CD4-positive, alpha-beta T cell treated with Interleukin-2 at 100 ng/mL for 4 hours (primary cell): ENCODE results near the gene NRDE2.
"Not testable (repeated sequence)": the region's sequence is repeated elsewhere in the genome, so short reads cannot be mapped to it uniquely, and the experiment has no call there.

Experiments
- DNase-seq: peaks from one replicate; pipeline ENCODE4 v3.0.0-alpha.2; 2020; ENCODE audit warnings: low spot score

NRDE2 gene

DNA sequence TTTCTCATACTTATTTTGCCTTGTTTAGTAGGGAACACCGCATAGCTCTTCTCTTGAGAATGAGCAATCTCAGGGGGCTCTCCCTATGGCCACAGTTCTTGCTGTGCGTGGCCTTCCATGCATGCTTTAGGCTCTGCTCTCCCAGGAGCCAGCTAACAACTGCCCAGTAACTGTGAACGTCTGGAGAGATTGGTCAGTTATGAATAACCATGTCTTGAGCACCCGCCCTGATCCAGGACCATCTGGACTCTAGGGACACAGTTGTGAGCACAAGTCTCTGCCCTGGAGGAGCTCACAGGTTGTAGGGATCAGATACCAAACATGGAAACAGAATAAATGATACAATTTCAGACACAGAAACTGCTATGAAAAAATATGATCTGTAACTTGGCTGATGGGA, 63.3 kb downstream of the NRDE2 start:
- DNase-seq, result no peak

DNA sequence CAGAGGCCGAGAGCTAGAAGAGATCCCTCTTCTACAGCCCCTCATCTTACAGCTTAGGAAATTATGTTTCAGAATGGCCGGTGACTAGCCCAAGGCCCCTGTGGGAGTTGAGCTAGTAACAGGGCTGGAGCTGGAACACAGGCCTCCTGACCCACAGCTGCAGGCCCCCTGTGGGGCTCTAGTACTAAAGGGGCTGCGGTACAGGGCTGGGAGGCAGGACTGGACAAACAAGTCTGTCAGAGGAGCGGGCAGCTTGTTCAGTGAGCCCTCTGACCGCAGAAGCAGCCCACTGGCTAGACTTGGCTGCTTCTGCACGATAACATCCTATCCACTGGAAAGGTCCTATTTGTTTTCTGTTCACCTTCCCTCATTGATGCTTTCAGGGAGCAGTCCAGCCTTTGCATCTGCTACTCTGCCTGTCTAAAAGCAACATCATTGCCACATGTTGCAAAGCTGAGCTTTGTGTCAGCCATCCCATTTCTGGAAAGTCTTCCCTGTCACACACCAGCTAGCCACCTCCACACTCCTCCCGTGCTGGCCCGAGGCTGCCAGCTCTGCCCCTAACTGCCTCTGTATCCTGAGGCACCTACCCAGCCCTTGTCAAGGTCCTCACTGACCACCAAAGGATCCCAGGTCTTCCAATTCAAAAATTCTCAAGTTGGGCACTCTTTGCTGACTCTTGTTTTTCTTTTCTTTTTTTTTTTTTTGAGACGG, 65.1 kb downstream of the NRDE2 start:
- no peak for DNase-seq

GRCh38 chr14:90263748-90264449, 67.8 kb downstream of the NRDE2 start:
- DNase-seq, result no peak

DNA sequence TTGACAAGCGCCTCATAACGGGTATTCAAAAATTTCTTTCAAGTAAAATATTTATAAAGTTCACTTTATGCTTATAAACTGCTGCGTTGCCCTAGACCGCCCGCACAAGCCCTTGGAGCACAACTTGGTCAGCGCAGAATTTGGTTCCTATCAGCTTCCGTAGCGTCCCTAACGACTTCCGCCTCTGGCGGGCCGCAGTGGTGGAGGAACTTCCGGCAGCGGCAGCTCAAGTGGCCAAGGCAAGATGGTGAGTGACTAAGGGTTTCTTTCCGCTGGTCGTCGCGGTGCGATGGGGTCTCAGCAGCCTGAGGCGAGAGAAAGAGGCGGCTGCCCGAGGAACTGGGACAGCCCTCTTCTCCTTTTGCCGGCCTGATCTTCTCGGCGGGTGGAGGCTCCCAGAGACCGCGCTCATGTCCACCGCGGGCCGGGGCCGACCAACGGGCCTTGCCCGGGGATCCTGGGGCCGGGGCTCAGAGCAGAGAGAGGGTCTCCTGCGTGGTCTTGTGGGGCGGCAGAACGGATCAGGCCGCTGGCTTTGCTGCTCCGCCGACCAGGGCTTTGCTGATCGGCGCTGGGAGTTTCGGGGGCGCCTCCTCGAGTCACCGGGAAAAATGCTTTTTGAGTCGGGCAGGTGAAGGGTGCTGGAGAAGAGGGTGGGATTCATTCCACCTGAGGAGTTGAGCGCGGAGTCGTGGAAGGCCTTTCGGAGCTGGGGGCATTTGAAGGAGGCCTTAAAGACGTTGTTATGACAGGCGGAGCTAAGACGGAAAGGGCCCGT, 75.2 kb downstream of the NRDE2 start, which contains the start of gene PSMC1:
Gene PSMC1 (plus strand): TSS at position 200 of the 778 bp plus-strand sequence. CDS start 45 bp downstream, at position 245.
- peak; percentile 92 for DNase-seq

GRCh38 chr14:90255871-90256270, 75.9 kb downstream of the NRDE2 start:
- DNase-seq, result no peak

DNA sequence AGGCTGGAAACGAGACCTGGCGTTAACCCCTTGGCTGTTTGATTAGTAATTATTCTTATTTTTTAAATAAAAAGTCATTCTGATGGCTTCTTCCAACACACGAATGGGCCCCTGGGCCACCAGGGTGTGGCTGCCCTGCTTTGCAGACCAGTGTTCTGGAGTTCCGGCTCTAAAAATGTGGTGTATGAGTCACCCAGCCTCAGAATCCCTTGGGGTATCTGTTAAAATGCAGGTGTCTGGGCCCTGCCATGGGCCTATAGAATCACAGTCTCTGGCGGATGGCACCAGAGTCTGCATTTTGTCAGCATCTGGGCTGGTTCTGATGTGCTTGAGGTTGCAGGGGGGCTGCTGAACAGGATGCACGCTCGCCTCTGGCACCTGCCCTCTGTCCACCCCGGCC, 77.9 kb downstream of the NRDE2 start:
- DNase-seq, result no peak

DNA sequence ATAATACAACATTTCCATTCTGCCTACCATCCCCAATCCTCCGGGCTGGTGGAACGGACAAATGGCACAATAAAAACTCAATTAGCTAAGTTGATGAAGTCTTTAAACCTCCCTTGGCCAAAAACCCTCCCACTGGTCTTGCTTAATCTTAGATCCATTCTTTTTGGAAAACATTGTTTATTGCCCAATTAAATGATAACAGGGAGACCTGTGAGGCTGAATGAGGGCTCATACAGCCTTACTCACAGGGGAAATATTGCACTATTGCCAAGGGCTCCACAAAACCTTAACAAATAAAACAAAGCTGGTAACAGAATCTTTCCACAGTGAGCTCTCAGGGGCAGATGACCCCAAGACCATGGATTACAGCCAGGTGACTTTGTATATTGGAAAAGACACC, 83.1 kb downstream of the NRDE2 start:
- DNase-seq, result no peak

DNA sequence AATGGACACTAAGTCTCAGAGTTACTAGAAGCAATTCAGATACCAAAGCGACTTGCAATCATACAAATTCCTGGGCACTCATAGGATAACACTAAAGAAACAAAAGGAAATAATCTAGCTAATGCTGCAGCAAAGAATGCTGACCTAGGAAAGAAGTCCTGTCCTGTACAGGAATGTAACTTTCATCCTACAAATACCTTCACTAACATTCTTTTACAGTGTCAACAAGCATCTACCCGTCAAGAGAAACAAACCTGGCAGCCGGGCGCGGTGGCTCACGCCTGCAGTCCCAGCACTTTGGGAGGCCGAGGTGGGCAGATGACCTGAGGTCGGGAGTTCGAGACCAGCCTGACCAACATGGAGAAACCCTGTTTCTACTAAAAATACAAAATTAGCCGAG, 84.3 kb downstream of the NRDE2 start:
- not testable (repeated sequence) for DNase-seq

- no peak for DNase-seq
Measured at GRCh38 chr14:90246936-90247335, 84.8 kb downstream of the NRDE2 start.

DNA sequence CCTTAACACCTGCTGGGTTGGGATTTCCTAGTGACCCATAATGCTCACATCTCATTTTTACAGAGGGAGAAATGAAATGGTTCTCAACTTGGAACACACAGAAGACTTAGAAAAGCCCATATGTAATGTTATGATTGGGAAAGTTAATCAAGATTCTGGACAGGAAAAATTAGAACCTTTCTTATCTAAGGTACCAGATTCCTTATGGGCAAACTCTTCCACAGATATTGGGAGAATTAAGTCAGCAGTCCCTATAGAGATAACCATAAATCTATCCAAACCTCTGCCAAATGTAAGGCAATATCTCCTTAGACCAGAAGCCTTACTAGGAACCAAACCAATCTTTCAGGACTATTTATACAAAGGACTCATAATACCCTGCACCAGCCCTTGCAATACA, 89.3 kb downstream of the NRDE2 start:
- DNase-seq, result no peak

DNA sequence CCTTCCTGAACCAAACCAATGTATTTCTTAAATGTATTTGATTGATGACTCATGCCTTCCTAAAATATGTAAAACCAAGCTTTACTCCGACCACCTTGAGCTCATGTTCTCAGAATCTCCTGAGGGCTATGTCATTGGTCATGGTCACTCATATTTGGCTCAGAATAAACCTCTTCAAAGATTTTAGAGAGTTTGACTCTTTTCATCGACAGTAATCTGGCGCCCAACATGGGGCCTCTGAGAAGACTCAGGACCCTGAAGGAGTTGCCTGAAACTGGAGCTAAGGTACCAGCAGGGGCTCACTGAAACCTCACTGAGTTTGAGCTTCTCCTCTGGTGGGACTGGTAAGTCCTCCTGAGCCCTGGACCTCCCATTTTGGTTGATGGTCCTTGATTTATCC, 92.6 kb downstream of the NRDE2 start:
- no peak for DNase-seq

GRCh38 chr14:90235179-90235976, 96.4 kb downstream of the NRDE2 start:
- DNase-seq, result peak; percentile 58

GRCh38 chr14:90229942-90230341, 101.8 kb downstream of the NRDE2 start:
- DNase-seq, result not testable (repeated sequence)

- no peak for DNase-seq
Measured at GRCh38 chr14:90228478-90228877, 103.3 kb downstream of the NRDE2 start.
